Retinal pigment epithelial cell (primary cell): ENCODE measurements around the gene VAV2.

Experiments
- DNase-seq: peaks from one replicate; pipeline ENCODE4 v3.0.0-alpha.2; 2010; ENCODE audit warnings: low read depth
- H3K4me3 ChIP-seq: 2 replicates; pipeline ENCODE4 v1.5.1; 2011; ENCODE audit warnings: mild to moderate bottlenecking, low read length, control low read depth, moderate library complexity
- TF ChIP-seq, protein P1 (sequence below): conservative IDR thresholded peaks from 2 replicates; pipeline ENCODE4 v1.5.1; 2011; ENCODE audit warnings: low read depth, low read length, control low read depth, inconsistent platforms

VAV2 gene

DNA sequence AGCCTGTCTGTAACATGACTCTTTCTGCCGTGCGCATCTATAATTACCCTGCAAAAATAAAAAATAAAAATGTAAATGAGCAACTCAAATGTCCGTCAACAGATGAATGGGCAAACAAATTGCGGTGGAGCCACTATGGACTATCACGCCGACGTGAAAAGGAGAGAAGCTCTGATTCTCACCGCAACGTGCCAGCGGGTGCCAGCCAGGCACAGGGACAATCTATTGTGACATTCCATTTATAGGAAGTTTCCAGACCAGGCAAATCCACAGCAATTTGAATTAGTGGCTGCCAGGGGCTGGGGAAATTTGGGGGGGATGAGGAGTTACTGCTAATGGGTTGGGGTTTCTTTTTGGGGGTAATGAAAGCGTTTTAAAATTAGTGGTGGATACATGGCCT lies 96.8 kb downstream of the VAV2 start:
- TF ChIP-seq, protein P1, sequence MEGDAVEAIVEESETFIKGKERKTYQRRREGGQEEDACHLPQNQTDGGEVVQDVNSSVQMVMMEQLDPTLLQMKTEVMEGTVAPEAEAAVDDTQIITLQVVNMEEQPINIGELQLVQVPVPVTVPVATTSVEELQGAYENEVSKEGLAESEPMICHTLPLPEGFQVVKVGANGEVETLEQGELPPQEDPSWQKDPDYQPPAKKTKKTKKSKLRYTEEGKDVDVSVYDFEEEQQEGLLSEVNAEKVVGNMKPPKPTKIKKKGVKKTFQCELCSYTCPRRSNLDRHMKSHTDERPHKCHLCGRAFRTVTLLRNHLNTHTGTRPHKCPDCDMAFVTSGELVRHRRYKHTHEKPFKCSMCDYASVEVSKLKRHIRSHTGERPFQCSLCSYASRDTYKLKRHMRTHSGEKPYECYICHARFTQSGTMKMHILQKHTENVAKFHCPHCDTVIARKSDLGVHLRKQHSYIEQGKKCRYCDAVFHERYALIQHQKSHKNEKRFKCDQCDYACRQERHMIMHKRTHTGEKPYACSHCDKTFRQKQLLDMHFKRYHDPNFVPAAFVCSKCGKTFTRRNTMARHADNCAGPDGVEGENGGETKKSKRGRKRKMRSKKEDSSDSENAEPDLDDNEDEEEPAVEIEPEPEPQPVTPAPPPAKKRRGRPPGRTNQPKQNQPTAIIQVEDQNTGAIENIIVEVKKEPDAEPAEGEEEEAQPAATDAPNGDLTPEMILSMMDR: no peak
- no peak for DNase-seq

DNA sequence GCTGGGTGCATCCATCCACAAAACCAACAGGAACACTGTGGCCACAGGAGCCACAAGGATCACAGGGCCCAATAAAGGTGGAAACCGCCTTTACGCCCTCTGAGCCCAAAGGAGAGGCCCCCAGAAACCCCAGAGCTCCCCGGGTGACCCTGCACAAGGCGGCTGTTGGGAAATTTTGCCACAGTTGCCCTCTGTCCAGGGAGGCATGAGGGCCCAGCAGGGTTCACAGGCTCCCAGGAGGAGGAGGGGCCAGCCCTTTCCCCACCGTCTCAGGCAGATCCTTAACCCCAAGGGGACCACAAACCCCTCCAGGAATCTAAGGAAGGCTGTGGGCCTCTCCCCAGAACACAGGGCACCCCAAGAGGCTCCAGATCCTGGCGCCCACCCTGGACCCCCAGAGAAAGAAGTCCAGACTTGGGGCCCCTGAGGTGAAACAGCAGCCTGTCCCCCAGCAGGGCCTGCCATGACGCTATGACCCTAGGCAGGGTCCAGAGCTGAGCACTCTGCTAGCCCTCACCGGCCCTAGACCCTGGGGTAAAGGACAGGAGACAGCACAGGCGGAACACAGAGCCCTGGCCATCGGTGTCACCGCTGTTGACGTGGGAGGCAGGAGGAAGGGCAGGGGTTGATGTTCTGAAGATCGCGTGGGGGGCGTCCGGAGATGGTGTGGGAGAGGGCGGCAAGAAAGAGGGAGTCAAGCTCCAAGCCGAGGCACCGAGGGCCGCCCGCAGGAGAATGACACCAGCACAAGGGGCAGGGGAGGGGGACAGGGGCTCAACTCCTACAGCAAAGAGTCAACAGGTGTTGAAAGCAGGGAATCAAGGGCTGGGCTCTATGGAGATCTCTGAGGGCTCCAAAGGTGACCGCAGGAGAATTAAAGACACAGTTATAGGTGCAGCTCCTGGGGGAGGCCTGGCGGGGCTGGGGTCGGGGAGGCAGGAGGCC lies 97.5 kb downstream of the VAV2 start:
- no peak for DNase-seq
- TF ChIP-seq, protein P1: no peak
- H3K4me3 ChIP-seq: no peak overlapping the region

More for the DNA sequence above, 96.8 kb downstream of the VAV2 start:
- H3K4me3 ChIP-seq: no peak overlapping the region

DNA sequence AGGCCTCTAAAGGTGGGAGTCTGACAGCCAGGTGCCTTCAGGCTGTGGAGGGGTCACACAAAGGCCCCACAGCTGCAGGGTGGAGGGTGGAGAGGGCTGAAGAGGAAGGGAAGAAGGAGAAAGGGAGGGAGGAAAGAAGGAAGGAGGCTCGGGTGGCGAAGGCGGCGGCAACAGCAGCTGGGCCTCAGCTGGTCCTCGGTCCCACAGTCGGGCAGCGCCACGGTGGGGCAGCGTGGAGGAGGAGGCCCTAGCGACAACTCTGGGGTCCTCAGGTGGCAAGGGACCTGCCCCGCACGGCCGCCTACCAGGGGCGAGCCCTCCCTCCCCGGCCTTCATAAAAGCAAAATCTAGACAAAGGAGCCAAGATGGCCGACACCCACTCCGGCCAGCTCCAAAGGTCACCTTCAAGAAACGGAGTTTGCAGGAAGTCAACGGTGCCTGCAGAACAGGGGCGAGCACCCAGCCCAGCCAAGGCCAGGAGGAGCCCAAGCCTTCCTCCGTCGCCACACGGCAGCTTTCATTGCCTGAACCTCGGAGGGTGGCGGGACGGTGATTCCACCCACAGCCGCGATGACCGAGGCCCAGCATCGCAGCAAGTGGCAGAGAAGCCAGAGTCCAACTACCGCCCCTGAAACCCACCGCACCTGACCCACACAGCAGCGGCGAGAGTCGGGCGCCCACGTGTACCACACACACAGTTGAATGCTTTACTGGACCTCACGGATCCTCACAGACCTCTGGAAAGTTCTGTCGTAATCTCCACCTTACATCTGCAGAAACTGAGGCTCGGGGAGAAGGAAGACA lies 98.7 kb downstream of the VAV2 start:
- no peak for DNase-seq
- TF ChIP-seq, protein P1: no peak
- H3K4me3 ChIP-seq: no peak overlapping the region

DNA sequence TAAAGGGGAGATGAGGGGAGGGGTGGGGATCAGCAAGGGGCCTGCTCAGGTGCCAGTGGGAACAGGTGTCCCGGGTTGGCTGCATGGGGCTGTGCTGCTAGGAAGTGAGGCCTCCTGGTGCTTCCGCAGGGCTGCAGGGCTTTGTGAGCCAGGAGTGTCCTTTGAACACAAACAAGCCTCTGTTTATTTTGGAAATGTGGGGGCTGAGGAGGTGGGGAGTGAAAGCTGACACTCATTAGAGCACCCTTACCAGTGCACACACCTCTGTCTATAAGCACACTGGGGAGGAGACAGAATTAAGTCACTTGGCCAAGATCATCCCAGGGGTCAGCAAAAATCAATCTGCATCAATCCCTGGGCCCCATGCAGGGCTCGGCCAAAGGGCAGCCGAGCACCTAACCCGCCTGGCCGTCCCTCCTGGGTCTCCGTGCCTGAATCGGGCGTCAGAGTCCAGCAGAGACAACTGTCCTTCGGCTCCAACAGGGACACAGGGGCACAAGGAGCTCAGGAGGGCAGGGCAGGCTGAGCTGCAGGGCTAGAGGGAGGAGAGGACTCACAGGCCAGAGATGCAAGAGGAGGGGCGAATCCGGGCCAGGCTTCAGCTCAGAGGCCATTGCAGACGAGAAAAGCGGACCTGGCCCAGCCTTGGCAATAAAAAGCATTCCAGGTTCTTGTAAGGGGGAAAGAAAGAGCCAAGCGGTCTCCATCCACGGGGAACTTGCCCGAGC lies 99.8 kb downstream of the VAV2 start:
- TF ChIP-seq, protein P1: no peak
- DNase-seq: no peak
- no peak overlapping the region for H3K4me3 ChIP-seq

DNA sequence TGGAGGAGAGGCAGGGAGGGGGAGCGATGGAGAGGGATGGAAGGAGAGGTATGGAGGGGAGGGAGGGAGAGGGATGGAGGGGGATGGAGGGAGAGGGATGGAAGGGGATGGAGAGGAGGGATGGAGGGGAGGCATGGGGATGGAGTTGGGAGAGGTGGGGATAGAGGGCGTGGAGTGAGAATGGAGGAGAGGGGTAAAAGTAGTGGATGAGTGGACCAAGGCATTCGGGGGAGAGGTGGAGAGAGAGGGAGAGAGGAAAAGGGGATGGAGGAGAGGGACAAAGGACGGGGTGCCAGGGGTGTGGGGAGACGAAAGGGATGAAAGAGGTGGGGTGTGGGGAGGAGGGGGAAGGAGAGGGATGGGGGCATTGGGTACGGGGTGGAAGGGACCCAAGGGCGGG lies 100.4 kb downstream of the VAV2 start:
- TF ChIP-seq, protein P1: no peak
- no peak overlapping the region for H3K4me3 ChIP-seq
- DNase-seq: no peak

DNA sequence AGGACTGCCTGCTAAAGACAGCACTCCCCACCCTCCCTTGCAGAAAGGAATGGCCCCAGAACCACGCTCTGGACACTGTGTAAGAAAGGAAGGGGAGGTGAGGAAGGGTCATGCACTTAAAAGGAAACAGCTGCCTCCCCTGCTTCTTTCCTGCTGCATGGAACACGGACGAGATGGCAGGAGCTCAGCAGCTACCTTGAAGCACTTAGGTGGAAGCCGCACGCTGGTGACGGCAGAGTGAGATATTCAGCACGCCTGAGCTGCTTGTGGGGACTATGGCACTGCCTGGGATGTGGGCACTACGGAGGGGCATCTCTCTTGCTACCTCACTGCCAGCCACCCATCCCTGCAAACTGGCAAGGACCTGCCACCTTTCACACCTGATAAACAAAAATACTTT lies 101.5 kb downstream of the VAV2 start:
- no peak for DNase-seq
- no peak overlapping the region for H3K4me3 ChIP-seq
- TF ChIP-seq, protein P1: no peak
